ENCODE results near the gene CS.

Gene CS

GRCh38 chr12:56247923-56248322, 52.2 kb downstream of the CS start:
- DNase-seq (ENCODE audit: low read depth) = no peak

GRCh38 chr12:56244494-56244893, 55.6 kb downstream of the CS start:
- no peak for DNase-seq (ENCODE audit: low read depth)

GRCh38 chr12:56243731-56244181, 56.4 kb downstream of the CS start:
- DNase-seq (ENCODE audit: low read depth) = peak; percentile 54

- no peak for DNase-seq (ENCODE audit: low read depth)
Measured at GRCh38 chr12:56242986-56243385, 57.1 kb downstream of the CS start.

GRCh38 chr12:56241424-56242303, 58.5 kb downstream of the CS start:
- DNase-seq (ENCODE audit: low read depth) = no peak

GRCh38 chr12:56237552-56237951, 62.6 kb downstream of the CS start:
- DNase-seq (ENCODE audit: low read depth) = no peak

GRCh38 chr12:56236985-56237384, 63.1 kb downstream of the CS start:
- DNase-seq (ENCODE audit: low read depth) = no peak

- DNase-seq (ENCODE audit: low read depth) = no peak
Measured at GRCh38 chr12:56236091-56236490, 64.0 kb downstream of the CS start.

GRCh38 chr12:56234746-56235436, 65.2 kb downstream of the CS start:
- no peak for DNase-seq (ENCODE audit: low read depth)

- DNase-seq (ENCODE audit: low read depth) = no peak
Measured at GRCh38 chr12:56231184-56231582, 68.9 kb downstream of the CS start.

- no peak for DNase-seq (ENCODE audit: low read depth)
Measured at GRCh38 chr12:56230432-56231183, 69.5 kb downstream of the CS start.

GRCh38 chr12:56229916-56230431, 70.2 kb downstream of the CS start, which contains the start of gene SLC39A5:
Gene SLC39A5 (plus strand): TSS chr12:56230051. CDS start chr12:56231275, 1,224 bp downstream.
- no peak for DNase-seq (ENCODE audit: low read depth)

- no peak for DNase-seq (ENCODE audit: low read depth)
Measured at GRCh38 chr12:56229082-56229481, 71.0 kb downstream of the CS start.

- no peak for DNase-seq (ENCODE audit: low read depth)
Measured at GRCh38 chr12:56224954-56225353, 75.2 kb downstream of the CS start.

GRCh38 chr12:56224102-56224701, 75.9 kb downstream of the CS start, which contains the start of gene NABP2:
Gene NABP2 (plus strand): TSS chr12:56224342. CDS start chr12:56224857, 515 bp downstream.
- peak; percentile 96 for DNase-seq (ENCODE audit: low read depth)

- no peak for DNase-seq (ENCODE audit: low read depth)
Measured at GRCh38 chr12:56223571-56224101, 76.5 kb downstream of the CS start.

GRCh38 chr12:56222531-56222895, 77.6 kb downstream of the CS start:
- no peak for DNase-seq (ENCODE audit: low read depth)

- DNase-seq (ENCODE audit: low read depth) = peak; percentile 96
Measured at GRCh38 chr12:56221757-56222530, 78.2 kb downstream of the CS start, which contains the start of gene RNF41. Gene RNF41 (minus strand): TSS chr12:56221922. CDS start chr12:56214047, 7,875 bp downstream.

Measured in amniotic epithelial cell (primary cell).